Suppressor macrophage (primary cell): ENCODE data around the gene HYLS1.
"Not testable (repeated sequence)": the region's sequence is repeated elsewhere in the genome, so short reads cannot be mapped to it uniquely, and the experiment has no call there.

Experiments
- DNase-seq, 4 experiments: peaks; one replicate each; pipeline ENCODE4 v3.0.0-alpha.2; 2020 to 2022

The HYLS1 gene

GRCh38 chr11:125903711-125904659 lies 16.5 kb downstream of the HYLS1 start, which contains the start of gene DDX25:
Gene DDX25, plus strand, starts transcription at chr11:125904508. Its CDS starts 10 bp downstream, at chr11:125904518.
- DNase-seq, result peak; percentile 1 to 15 (median 4)

- DNase-seq, result no peak
Observed at GRCh38 chr11:125904678-125905077, 17.2 kb downstream of the HYLS1 start.

- DNase-seq, result no peak
Observed at GRCh38 chr11:125910226-125910849, 22.9 kb downstream of the HYLS1 start.

- not testable (repeated sequence) for DNase-seq
Observed at GRCh38 chr11:125914601-125915000, 27.1 kb downstream of the HYLS1 start.

- no peak for DNase-seq
Observed at GRCh38 chr11:125916683-125917347, 29.3 kb downstream of the HYLS1 start.

- no peak for DNase-seq
Observed at GRCh38 chr11:125918140-125918840, 30.8 kb downstream of the HYLS1 start.

- no peak for DNase-seq
Observed at GRCh38 chr11:125921042-125921441, 33.6 kb downstream of the HYLS1 start.

GRCh38 chr11:125922156-125922555 lies 34.7 kb downstream of the HYLS1 start:
- DNase-seq, result no peak

- DNase-seq, result peak; percentile 67 to 81 (median 74)
Observed at GRCh38 chr11:125923012-125923579, 35.6 kb downstream of the HYLS1 start.

GRCh38 chr11:125923633-125924032 lies 36.2 kb downstream of the HYLS1 start:
- DNase-seq, result no peak

- no peak for DNase-seq
Observed at GRCh38 chr11:125924384-125925007, 37.0 kb downstream of the HYLS1 start.

GRCh38 chr11:125925247-125925740 lies 37.8 kb downstream of the HYLS1 start:
- DNase-seq, result no peak

GRCh38 chr11:125925804-125926203 lies 38.3 kb downstream of the HYLS1 start:
- DNase-seq, result no peak

- no peak for DNase-seq
Observed at GRCh38 chr11:125926682-125927081, 39.2 kb downstream of the HYLS1 start.

- peak in 1 of 4 experiments; percentile 4 for DNase-seq
Observed at GRCh38 chr11:125929445-125930075, 42.1 kb downstream of the HYLS1 start.

GRCh38 chr11:125930076-125930450 lies 42.6 kb downstream of the HYLS1 start:
- no peak for DNase-seq

- DNase-seq, result no peak
Observed at GRCh38 chr11:125931116-125931515, 43.6 kb downstream of the HYLS1 start.

- DNase-seq, result no peak
Observed at GRCh38 chr11:125931668-125932067, 44.2 kb downstream of the HYLS1 start.

- DNase-seq, result no peak
Observed at GRCh38 chr11:125932301-125932700, 44.8 kb downstream of the HYLS1 start.

GRCh38 chr11:125933030-125933813 lies 45.8 kb downstream of the HYLS1 start:
- DNase-seq, result no peak
